OCI-LY7 (cell line): ENCODE results near the gene AUTS2.

Experiments
- EZH2phosphoT487 ChIP-seq: fragments of 200-600 bp; sonication (generic); IDR thresholded peaks from 2 replicates; pipeline ENCODE4 v1.6.1; 2018; ENCODE audit warnings: low read depth, borderline replicate concordance, mild to moderate bottlenecking, mixed run types, antibody characterized with exemption, low read length, moderate library complexity, mixed read lengths
- TF ChIP-seq, protein P1 (sequence below): fragments of 200-600 bp; sonication (generic); conservative IDR thresholded peaks from 2 replicates; pipeline ENCODE4 v1.5.1; 2014; ENCODE audit warnings: mild to moderate bottlenecking, antibody characterized with exemption, low read length, moderate library complexity, mixed read lengths

DNA sequence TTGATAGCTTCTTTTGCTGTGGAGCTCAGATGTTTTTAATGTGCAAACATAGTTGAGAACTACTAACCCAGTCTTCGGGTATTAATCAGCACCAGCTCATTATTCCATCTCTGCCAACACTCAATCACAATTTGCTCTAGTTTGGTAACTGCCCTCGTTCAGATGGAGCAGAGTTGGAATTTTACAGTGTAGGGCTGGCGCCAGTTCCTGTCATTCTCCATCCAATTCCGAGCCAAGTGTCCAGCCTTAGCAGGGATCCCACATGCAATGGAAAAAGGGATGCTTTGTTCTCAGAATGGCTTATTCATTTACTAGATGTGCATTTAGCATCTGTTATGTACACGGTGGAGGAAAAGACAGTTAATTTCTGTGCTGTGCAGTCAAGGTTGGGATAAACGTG, 1029.2 kb downstream of the AUTS2 start:
- TF ChIP-seq, protein P1, sequence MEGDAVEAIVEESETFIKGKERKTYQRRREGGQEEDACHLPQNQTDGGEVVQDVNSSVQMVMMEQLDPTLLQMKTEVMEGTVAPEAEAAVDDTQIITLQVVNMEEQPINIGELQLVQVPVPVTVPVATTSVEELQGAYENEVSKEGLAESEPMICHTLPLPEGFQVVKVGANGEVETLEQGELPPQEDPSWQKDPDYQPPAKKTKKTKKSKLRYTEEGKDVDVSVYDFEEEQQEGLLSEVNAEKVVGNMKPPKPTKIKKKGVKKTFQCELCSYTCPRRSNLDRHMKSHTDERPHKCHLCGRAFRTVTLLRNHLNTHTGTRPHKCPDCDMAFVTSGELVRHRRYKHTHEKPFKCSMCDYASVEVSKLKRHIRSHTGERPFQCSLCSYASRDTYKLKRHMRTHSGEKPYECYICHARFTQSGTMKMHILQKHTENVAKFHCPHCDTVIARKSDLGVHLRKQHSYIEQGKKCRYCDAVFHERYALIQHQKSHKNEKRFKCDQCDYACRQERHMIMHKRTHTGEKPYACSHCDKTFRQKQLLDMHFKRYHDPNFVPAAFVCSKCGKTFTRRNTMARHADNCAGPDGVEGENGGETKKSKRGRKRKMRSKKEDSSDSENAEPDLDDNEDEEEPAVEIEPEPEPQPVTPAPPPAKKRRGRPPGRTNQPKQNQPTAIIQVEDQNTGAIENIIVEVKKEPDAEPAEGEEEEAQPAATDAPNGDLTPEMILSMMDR, result no peak
- TF ChIP-seq EZH2phosphoT487, result no peak
